Testis (tissue), 2 donors: ENCODE measurements around the gene ACTL10.

ENCODE experiments used
- CTCF ChIP-seq, 3 experiments: fragments of 450-650 bp in 2 of 3; fragments of 200-600 bp in 1 of 3; sonication (generic) in 1 of 3; IDR thresholded peaks; one replicate each; pipeline ENCODE4 v1.5.1; 2016 to 2019; ENCODE audit warnings: antibody characterized with exemption in 3 of 3, mild to moderate bottlenecking in 2 of 3, moderate library complexity in 1 of 3
- POLR2A ChIP-seq: fragments of 450-650 bp; IDR thresholded peaks from one replicate; pipeline ENCODE4 v1.6.1; 2017; ENCODE audit warnings: antibody characterized with exemption, mild to moderate bottlenecking, moderate library complexity

GRCh38 chr20:33653218-33653899 lies 13.4 kb upstream of the ACTL10 start:
- TF ChIP-seq CTCF (IDR thresholded peaks at IDR 0.05) (peak; percentile 51 to 80 (median 74)), POLR2A (no peak)
